PC-9 (cell line): ENCODE results near the gene TRPT1. TPM values are rescaled to one million over a fixed set of nuclear protein-coding genes. Genes with fewer than 3 reads are reported as not detected.
A peak's percentile ranks its signal among the peaks of the same experiment; 100 is the strongest.

ENCODE experiments used
- BruUV-seq: library from RNA; stranded (reverse); fragments of 400-500 nt; replicated peaks from 2 replicates; lab custom pipeline; 2021; lab: Mats Ljungman, UMichigan
- CTCF ChIA-PET: fragments of 300-600 bp; sonication (Branson Sonifier 250); formaldehyde crosslinking; loops from one replicate; lab custom pipeline; 2022; ENCODE audit warnings: antibody characterized with exemption; lab: Charles Lee
- POLR2A ChIA-PET: fragments of 300-600 bp; sonication (Branson Sonifier 250); formaldehyde crosslinking; loops from one replicate; lab custom pipeline; 2022; ENCODE audit warnings: antibody characterized with exemption; ENCODE audit not compliant: unreplicated experiment; lab: Charles Lee
- DNase-seq, 2 experiments: peaks; one replicate each; pipeline versions ENCODE4 v3.0.0 to v3.0.0-alpha.2; 2015 to 2022; ENCODE audit warnings: mixed read lengths in 1 of 2
- H2AFZ ChIP-seq: fragments of 200-600 bp; sonication (generic); 2 replicates; pipeline ENCODE4 v1.8.1; 2017; ENCODE audit warnings: antibody characterized with exemption
- H3F3A ChIP-seq: fragments of 200-600 bp; sonication (generic); 2 replicates; pipeline ENCODE4 v1.8.1; 2017; ENCODE audit warnings: antibody characterized with exemption, mild to moderate bottlenecking, low read depth; ENCODE audit not compliant: insufficient read depth
- H3K27ac ChIP-seq: fragments of 200-600 bp; sonication (generic); 2 replicates; pipeline ENCODE4 v1.6.1; 2016; ENCODE audit warnings: mixed run types
- H3K27me3 ChIP-seq: fragments of 200-600 bp; sonication (generic); 2 replicates; pipeline ENCODE4 v1.6.1; 2016; ENCODE audit warnings: low read depth, mixed run types; ENCODE audit not compliant: insufficient read depth
- H3K36me3 ChIP-seq: fragments of 200-600 bp; sonication (generic); 2 replicates; pipeline ENCODE4 v1.6.1; 2016; ENCODE audit warnings: low read depth, mixed run types
- H3K4me1 ChIP-seq: fragments of 200-600 bp; sonication (generic); replicated peaks from 2 replicates; pipeline ENCODE4 v1.6.1; 2016; ENCODE audit warnings: mixed run types; ENCODE audit not compliant: insufficient read depth
- H3K4me2 ChIP-seq: fragments of 200-600 bp; sonication (generic); 2 replicates; pipeline ENCODE4 v1.6.1; 2017; ENCODE audit warnings: mixed run types
- H3K4me3 ChIP-seq: fragments of 200-600 bp; sonication (generic); 2 replicates; pipeline ENCODE4 v1.6.1; 2016; ENCODE audit warnings: mixed run types
- H3K79me2 ChIP-seq: fragments of 200-600 bp; sonication (generic); 2 replicates; pipeline ENCODE4 v1.6.1; 2017; ENCODE audit warnings: low read depth, mixed run types
- H3K9me2 ChIP-seq: fragments of 200-600 bp; sonication (generic); 2 replicates; pipeline ENCODE4 v1.8.1; 2017; ENCODE audit warnings: mild to moderate bottlenecking; ENCODE audit not compliant: insufficient read depth
- H3K9me3 ChIP-seq: fragments of 200-600 bp; sonication (generic); 2 replicates; pipeline ENCODE4 v1.8.1; 2016; ENCODE audit warnings: low read depth; ENCODE audit not compliant: insufficient read depth
- H4K20me1 ChIP-seq: fragments of 200-600 bp; sonication (generic); 2 replicates; pipeline ENCODE4 v1.8.1; 2017; ENCODE audit not compliant: insufficient read depth
- CTCF ChIP-seq: fragments of 200-600 bp; sonication (generic); conservative IDR thresholded peaks from 2 replicates; pipeline ENCODE4 v1.6.1; 2017; ENCODE audit warnings: mixed run types, antibody characterized with exemption, mild to moderate bottlenecking, moderate library complexity
- EZH2 ChIP-seq: fragments of 200-600 bp; sonication (generic); IDR thresholded peaks from 2 replicates; pipeline ENCODE4 v1.8.0; 2017; ENCODE audit warnings: antibody characterized with exemption, low read depth
- intact Hi-C: fragments of 100-400 bp; cut with micrococcal nuclease; formaldehyde crosslinking; loops from one replicate; pipeline ENCODE4 v1.10.0; 2022; ENCODE audit not compliant: unreplicated experiment
- total RNA-seq: library from RNA; stranded (reverse); gene quantifications from 2 replicates; pipeline ENCODE4 v1.2.3, GENCODE V29; 2021

TRPT1 gene
- total RNA-seq, 1 experiment from 2014 or later, result 55.2 TPM

DNA sequence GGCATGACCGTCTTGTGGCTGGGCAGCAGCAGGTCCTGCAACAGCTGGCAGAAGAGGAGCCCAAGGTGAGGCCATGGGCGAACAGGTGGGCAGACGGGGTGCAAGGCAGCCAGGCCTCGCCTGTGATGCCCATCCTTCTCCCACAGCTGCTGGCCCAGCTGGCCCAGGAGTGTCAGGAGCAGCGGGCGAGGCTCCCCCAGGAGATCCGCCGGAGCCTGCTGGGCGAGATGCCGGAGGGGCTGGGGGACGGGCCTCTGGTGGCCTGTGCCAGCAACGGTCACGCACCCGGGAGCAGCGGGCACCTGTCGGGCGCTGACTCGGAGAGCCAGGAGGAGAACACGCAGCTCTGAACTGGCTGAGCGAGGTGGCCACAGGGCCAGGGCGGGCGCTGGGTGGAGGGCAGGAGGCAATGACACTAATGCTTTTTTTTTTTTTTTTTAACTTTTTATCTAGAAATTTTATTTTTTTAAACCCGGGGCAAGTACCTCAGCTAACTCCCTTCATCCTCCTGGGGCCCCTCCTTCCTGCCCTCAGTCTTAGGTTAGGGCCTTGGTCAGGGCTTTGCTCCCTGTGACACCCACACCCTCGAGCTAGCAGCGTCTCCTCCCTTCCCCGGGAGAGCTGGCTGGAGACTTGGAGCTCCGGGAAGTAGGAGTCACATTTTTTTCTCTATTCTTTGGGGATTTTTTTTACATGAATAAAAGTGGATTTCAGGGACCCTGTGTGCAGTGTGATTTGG lies 41.4 kb upstream of the TRPT1 start:
- ChIA-PET POLR2A (interaction anchor here (0.5 to 0.9 kb wide), 6 partner anchors 15 to 88 kb away, joined by 3 to 11 read pairs (median 4); no protein-coding TSS in a partner anchor), CTCF (interaction anchor here (0.6 to 1.7 kb wide), 11 partner anchors 9 to 88 kb away, joined by 3 to 15 read pairs (median 3); no protein-coding TSS in a partner anchor)
- no TSS peak for BruUV-seq
- DNase-seq, result peak; percentile 26 to 89
- Histone ChIP-seq H2AFZ (no peak overlapping the region), H3K4me2 (peak overlapping the region; percentile 91; the same call in 1 of the 2 replicates), H4K20me1 (no peaks in the 10 kb centered on the region), H3K4me3 (no peak overlapping the region), H3K4me1 (peaks cover 21% of the 10 kb centered on the region), H3K27ac (no peak overlapping the region), H3K9me2 (no peaks in the 10 kb centered on the region), H3K9me3 (no peaks in the 10 kb centered on the region), H3F3A (peaks cover 44% of the 10 kb centered on the region), H3K36me3 (peaks cover 9% of the 10 kb centered on the region; the same call in 1 of the 2 replicates), H3K27me3 (no peaks in the 10 kb centered on the region), H3K79me2 (peaks cover 9% of the 10 kb centered on the region)
- TF ChIP-seq CTCF (no peak), EZH2 (no peak)
- intact Hi-C loops, result no loop called here

DNA sequence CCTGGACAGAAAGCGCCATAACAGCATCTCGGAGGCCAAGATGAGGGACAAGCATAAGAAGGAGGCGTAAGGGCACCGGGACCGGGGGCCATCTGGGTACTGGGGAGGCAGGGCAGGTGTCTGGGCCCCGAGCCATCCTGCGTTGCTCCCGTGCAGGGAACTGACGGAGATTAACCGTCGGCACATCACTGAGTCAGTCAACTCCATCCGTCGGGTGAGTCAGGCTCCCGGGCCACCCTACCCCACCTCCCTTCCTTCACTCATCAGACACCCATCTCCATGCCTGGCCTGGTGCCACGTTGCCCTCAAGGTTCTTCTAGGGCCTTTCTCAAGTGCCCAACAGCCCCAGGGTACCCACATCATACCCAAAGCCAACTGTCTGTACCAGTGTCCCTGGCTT lies 40.4 kb upstream of the TRPT1 start:
- CTCF ChIA-PET, result interaction anchor here (0.6 to 1.7 kb wide), 2 partner anchors 9 to 52 kb away, joined by 3 read pairs; no protein-coding TSS in a partner anchor
- no peak overlapping the region for H3K4me2 ChIP-seq
- H3K79me2 ChIP-seq, result no peaks in the 10 kb centered on the region
- no peak for DNase-seq
- TF ChIP-seq CTCF, result no peak
- H3F3A ChIP-seq, result peaks cover 33% of the 10 kb centered on the region
- intact Hi-C loops, result no loop called here
- H4K20me1 ChIP-seq, result no peaks in the 10 kb centered on the region
- no peak overlapping the region for H3K4me3 ChIP-seq
- no TSS peak for BruUV-seq
- H3K27me3 ChIP-seq, result no peaks in the 10 kb centered on the region
- no peak overlapping the region for H3K27ac ChIP-seq
- H2AFZ ChIP-seq, result no peak overlapping the region
- peaks cover 14% of the 10 kb centered on the region for H3K4me1 ChIP-seq
- no peaks in the 10 kb centered on the region for H3K9me2 ChIP-seq
- POLR2A ChIA-PET, result no interaction called here
- H3K36me3 ChIP-seq, result peaks cover 9% of the 10 kb centered on the region; the same call in 1 of the 2 replicates
- no peaks in the 10 kb centered on the region for H3K9me3 ChIP-seq

DNA sequence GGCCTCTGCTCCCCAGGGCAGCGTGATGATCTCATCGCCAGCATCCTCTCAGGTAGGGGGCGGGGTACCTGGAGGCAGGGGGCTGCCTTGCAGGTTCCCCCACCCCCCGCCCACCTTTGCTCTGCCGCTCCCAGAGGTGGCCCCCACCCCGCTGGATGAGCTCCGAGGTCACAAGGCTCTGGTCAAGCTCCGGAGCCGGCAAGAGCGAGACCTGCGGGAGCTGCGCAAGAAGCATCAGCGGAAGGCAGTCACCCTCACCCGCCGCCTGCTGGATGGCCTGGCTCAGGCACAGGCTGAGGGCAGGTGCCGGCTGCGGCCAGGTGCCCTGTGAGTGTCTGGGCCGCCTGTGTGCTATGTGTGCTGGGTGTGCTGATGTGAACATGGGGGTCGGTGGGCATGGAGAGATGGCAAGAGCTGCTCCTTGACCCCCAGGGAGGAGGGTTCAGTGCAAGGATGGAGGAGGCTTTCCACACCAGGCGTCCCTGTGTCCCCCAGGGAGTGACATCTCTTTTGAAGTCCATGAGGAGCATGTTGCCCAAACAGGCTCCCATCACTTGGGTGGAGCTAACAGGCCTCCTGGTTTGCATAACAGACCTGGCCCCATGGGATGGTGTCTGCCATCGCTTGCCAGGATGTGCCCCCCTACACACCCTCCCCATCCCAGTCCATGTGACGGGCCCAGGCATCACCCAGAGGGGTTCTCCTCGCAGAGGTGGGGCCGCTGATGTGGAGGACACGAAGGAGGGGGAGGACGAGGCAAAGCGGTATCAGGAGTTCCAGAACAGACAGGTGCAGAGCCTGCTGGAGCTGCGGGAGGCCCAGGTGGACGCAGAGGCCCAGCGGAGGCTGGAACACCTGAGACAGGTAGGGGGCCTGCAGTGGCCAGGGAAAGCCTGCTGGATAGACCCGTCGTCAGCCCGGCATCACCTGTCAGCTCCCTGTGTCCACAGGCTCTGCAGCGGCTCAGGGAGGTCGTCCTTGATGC lies 39.5 kb upstream of the TRPT1 start:
- ChIA-PET CTCF (no interaction called here), POLR2A (no interaction called here)
- no peaks in the 10 kb centered on the region for H3K27me3 ChIP-seq
- no peaks in the 10 kb centered on the region for H3K79me2 ChIP-seq
- H3K36me3 ChIP-seq, result peaks cover 9% of the 10 kb centered on the region; the same call in 1 of the 2 replicates
- no peaks in the 10 kb centered on the region for H3K9me2 ChIP-seq
- intact Hi-C loops, result no loop called here
- BruUV-seq, result no TSS peak
- no peak overlapping the region for H2AFZ ChIP-seq
- no peak overlapping the region for H3K4me2 ChIP-seq
- no peak overlapping the region for H3K27ac ChIP-seq
- peak in 1 of 2 experiments; percentile 17 for DNase-seq
- peaks cover 31% of the 10 kb centered on the region for H3F3A ChIP-seq
- H3K9me3 ChIP-seq, result no peaks in the 10 kb centered on the region
- TF ChIP-seq EZH2, result no peak
- no peak for TF ChIP-seq CTCF
- H4K20me1 ChIP-seq, result no peaks in the 10 kb centered on the region
- H3K4me3 ChIP-seq, result no peak overlapping the region
- H3K4me1 ChIP-seq, result peaks cover 14% of the 10 kb centered on the region
